GM19463 (cell line): ENCODE measurements around the gene SLC6A7.

Experiments
- ATAC-seq: cut with Tn5 transposase; IDR thresholded peaks from one replicate; pipeline ENCODE4 v1.9.1; 2021; ENCODE audit warnings: mild to moderate bottlenecking, moderate library complexity; ENCODE audit not compliant: unreplicated experiment

The SLC6A7 gene

GRCh38 chr5:150255659-150256409, 66.0 kb downstream of the SLC6A7 start:
- no peak for ATAC-seq

GRCh38 chr5:150256410-150257064, 66.7 kb downstream of the SLC6A7 start:
- no peak for ATAC-seq

- no peak for ATAC-seq
Observed at GRCh38 chr5:150257424-150257823, 67.6 kb downstream of the SLC6A7 start.

- ATAC-seq = no peak
Observed at GRCh38 chr5:150258130-150258529, 68.3 kb downstream of the SLC6A7 start.
